GM18868 (cell line): ENCODE measurements around the gene BYSL.
A peak's percentile ranks its signal among the peaks of the same experiment; 100 is the strongest.
"Not testable (repeated sequence)": the region's sequence is repeated elsewhere in the genome, so short reads cannot be mapped to it uniquely, and the experiment has no call there.

Experiments used
- ATAC-seq: cut with Tn5 transposase; IDR thresholded peaks from one replicate; pipeline ENCODE4 v1.9.1; 2021; ENCODE audit warnings: mild to moderate bottlenecking, moderate library complexity; ENCODE audit not compliant: unreplicated experiment

Gene BYSL

DNA sequence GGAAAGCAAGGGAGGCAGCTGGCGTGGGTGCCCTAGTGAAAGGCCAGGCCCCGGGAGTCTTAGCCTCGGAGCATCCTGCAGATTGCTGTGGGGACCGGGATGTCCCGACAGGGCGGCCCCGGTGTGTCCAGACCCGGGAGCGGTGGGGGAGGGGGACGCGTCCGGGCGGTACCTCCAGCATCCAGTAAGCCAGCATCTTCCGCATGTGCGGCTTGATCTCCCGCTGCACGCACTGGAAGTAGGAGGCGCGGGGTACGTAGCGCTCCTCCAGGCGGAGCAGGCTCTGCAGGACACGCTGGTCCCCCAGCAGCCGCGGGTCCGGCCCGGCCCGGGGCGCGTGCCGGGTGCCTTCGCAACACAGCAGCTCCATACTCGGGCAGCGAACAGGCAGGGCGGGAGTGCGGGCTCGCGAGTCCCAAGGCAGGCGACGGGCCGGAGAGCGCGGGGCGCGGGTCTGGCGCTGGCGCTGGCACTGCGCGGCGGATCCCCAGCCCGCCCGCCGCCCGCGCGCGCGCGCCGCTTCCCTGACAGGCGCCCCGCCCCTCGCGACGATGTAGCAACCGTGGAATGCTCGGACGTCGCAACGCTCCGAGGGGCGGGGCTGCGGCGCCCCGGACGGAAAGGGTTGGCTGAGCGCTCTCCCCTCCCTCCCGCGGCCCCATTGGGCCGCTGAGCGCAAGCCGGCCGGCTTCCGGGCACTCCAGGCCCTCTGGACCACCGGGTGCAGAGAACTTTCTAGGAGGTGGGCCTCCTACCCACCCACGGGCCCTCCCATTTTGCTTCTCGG, 20.2 kb downstream of the BYSL start, which contains the start of gene CCND3:
Gene CCND3, minus strand, starts transcription at position 529 of the 787 bp plus-strand sequence. Its CDS starts 159 bp downstream, at position 370.
- ATAC-seq, result peak; percentile 91

- peak; percentile 17 for ATAC-seq
Measured at GRCh38 chr6:41942067-41942851, 21.0 kb downstream of the BYSL start.

DNA sequence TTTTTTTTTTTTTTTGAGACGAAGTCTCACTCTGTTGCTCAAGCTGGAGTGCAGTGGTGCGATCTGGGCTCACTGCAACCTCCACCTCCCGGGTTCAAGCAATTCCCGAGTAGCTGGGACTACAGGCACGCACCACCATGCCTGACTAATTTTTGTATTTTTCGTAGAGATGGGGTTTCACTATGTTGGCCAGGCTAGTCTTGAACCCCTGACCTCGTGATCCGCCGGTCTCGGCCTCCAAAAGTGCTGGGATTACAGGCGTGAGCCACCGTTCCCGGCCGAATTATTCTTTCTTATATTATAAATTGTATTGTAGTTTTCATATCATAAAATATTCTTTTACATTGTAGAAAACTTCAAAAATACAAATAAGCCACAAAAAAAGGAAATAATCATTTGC, 21.6 kb downstream of the BYSL start:
- not testable (repeated sequence) for ATAC-seq

DNA sequence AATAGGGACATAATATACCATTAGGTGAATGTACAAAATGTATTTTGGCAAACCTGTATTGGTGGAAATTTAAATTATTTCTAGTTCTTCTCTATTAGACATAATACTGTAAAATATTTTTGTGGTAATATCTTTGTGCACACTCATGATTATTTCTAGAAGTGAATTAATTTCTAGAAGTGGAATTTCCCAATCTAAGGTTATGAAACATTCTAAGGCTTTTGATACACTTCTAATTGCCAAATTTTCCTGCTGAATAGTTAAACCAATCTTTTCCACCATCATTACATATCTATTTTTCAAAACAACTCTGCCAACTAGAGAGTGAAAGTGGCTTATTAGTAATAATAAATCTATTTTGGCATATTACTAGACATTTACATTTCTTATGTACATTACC, 22.2 kb downstream of the BYSL start:
- ATAC-seq, result no peak

- ATAC-seq, result no peak
Measured at GRCh38 chr6:41947581-41948220, 26.4 kb downstream of the BYSL start.

DNA sequence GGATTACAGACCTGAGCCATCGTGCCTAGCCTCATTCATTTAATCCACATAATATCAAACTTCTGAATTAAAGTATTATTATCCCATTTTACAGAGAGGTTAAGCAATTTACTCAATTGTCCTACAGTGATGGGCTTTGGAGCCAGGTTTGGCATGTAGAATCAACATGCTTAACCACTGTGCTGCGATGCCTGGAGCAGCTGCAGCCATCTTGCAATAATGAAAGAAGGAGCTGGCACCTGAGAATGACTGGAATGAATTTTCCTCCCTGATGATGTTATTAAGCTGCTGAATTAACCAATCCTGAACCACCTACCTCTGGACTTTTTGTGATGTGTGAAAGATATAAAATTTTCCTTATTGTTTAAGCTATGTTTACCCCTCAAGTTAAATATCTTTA, 33.4 kb downstream of the BYSL start:
- no peak for ATAC-seq

DNA sequence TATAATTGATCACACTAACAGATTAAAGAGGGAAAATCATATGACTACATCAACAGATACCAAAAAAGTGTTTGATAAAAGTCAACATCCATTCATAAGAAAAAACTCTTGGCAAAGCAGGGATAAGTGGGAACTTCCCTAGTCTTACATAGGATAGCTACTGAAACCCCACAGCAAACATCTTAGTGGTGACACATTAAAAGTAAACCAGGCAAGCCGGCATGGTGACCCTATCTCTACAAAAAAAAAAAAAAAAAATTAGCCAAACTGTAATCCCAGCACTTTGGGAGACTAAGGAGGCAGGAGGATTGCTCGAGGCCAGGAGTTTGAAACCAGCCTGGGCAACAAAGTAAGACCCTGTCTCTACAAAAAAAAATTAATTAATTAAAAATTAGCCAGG, 34.1 kb downstream of the BYSL start:
- no peak for ATAC-seq

DNA sequence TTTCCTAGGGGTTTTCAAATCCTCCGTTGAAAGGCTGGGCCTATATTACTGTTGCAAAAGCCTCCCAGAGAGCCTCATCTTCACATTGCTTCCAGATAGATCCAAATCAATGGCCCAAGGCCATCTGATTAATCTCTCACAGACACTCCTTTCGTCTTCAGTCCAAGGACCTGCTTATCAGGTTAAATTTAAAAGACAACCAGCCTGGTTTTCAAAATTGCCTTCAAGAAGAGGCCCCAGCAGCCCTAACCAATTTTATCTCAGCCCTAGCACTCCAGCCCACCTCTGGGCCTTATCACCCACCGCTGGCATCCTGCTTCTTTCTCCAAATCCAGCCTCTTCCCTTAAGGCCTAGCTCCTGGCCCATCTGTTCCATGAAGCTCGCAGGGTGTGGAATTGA, 35.8 kb downstream of the BYSL start:
- no peak for ATAC-seq

GRCh38 chr6:41958022-41958856, 36.9 kb downstream of the BYSL start:
- ATAC-seq, result no peak

GRCh38 chr6:41960028-41960427, 38.7 kb downstream of the BYSL start:
- ATAC-seq, result no peak

- ATAC-seq, result no peak
Measured at GRCh38 chr6:41963371-41963770, 42.1 kb downstream of the BYSL start.

DNA sequence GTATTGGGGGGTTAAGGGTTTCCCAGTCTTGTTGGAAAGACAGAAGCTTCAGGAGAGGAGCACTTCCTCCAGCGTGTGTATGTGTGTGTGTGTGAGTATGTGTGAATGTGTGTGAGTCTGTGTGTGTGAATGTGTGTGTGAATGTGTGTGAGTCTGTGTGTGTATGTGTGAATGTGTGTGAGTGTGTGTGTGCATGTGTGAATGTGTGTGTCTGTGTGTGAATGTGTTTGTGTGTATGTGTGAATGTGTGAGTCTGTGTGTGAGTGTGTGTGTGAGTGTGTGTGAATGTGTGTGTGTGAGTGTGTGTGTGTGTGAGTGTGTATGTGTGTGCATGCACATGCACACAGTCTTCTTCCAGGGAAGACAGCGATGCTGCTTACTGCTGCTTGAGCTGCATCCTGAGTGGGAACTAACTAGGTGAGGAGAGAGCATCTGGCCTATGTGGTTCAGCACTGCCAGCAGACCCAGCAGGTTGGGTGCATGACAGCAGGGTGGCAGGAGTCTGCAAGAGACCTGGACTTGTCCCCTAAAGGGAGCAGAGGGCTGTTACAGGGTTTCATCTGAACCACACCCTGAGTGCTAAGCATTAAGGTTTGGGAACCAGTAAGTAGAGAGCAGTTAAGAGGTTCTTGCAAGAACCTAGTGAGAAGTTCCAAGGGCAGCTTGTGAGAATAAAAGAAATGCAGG, 43.0 kb downstream of the BYSL start:
- ATAC-seq, result no peak

DNA sequence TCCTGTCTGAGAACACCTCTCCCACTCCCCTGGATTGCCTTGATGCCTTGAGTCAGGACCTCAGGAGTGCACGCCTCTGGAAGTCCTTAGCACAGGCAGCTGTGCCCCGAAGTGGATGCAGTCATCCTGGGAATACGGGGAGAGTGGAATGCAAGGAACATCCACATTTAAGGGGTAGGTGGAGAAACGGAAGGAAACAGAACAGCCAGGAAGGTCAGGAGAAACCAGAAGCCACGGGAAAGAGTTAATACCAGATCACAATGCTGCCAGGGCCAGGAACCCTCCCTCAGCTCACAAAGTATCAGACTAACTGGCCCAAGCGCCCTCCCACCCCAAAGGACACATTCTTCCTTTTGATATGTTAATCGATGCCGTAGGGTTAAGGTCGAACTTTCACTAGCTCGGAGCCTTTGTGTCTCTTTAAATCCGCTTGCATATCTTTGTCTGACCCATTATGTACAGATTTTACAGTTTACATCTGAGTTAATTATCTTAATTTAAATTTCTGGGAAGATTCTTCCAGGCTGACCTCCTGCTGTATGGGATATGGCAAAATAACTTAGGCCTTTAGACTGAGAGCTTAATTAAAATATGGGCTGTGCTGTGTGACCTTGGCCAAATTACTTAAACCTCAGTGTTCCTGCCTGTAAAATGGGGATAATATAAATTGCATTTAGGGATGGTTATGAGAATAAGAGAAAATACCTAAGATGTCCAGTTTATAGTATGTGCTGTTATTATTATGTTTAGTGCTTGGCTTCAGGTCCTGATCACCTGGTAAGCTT, 44.3 kb downstream of the BYSL start:
- ATAC-seq, result no peak

GRCh38 chr6:41966214-41966920, 45.1 kb downstream of the BYSL start:
- ATAC-seq, result no peak

GRCh38 chr6:41966961-41967311, 45.6 kb downstream of the BYSL start:
- no peak for ATAC-seq

DNA sequence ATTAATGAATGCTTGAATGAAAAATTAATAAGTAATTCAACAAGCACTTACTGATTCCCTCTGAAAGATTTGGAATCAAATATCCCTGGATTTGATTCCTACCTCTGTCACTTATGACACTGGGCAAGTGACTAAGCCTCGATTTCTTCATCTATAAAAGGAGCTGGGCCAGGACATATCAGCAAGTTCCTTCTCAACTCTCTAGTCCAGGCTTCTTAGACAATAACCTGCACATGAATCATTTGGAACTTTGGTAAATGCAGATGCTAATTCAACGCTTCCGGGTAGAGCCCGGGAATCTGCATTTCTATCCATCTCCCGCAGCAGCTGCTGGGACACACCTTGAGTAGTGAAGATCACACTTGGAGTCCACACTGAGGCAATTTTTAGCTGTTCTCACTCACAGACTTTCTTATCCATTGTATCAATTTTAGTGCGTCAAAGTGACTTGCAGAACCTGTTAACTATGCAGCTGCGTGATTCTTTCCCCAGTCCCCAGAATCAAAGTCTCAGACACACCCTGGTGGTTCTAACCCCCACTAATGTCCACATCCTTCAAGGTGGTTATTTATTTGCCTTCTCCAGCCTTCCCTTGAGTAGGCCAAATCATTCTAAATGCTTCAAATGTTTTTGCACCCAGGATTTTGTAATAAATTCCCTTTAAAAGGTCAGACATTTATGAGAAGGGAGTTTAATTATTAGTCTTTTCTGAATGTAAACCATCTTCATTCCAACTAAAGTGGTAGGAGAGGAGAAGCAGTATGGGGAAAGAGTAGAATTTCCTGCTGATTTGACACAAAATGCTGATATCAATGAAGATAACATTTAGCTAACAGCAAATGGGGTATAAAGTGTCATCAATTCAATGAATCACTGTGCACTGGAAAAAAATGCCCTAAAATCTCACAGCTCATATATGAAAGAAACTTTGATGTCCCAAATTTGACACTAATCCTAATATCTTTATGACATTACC, 46.3 kb downstream of the BYSL start:
- no peak for ATAC-seq

- ATAC-seq, result no peak
Measured at GRCh38 chr6:41970436-41970846, 49.1 kb downstream of the BYSL start.

GRCh38 chr6:41972826-41973225, 51.5 kb downstream of the BYSL start:
- no peak for ATAC-seq
